Stromal cell of bone marrow (primary cell): Measurements from ENCODE around the gene HLA-DMB.

Experiments
- DNase-seq: peaks from one replicate; pipeline ENCODE4 v3.0.0-alpha.2; 2012; ENCODE audit warnings: low read depth

HLA-DMB gene

DNA sequence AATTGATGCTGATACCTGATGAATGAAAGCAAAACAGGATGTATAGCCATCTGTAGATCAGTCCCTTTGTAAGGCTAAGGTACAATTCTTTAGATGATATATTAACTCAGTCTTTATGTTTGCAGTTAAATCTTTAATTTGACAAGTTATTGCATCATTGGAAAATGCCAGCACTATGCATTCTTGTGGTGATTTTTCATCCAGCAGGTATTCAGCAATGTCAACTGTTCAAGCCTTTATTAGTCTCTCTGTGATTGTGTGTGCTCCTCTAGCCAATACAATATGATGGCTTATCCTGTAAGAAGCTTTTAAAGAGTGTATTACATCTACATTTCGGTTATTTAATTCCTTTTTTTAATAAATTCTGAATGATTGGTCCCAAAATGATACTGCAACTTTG lies 34.3 kb downstream of the HLA-DMB start:
- no peak for DNase-seq

DNA sequence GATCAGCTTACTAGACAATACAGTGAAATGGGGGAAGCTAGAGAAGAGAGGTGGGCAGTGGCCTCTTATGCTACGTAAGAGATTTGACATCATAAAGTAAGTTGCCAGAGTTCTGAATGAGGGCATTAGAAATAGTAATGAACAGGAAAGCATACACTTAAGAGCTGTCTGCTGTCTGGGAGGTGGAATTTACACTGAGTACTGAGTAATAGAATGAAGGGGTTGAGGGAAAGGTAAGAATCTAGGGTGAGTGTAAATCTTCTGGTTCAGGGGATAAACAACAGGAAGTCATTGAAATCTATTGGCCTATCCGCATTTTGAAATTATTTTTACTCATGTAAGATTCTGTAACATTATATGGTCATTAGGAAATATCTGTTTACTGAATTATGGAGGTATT lies 35.8 kb downstream of the HLA-DMB start:
- no peak for DNase-seq

DNA sequence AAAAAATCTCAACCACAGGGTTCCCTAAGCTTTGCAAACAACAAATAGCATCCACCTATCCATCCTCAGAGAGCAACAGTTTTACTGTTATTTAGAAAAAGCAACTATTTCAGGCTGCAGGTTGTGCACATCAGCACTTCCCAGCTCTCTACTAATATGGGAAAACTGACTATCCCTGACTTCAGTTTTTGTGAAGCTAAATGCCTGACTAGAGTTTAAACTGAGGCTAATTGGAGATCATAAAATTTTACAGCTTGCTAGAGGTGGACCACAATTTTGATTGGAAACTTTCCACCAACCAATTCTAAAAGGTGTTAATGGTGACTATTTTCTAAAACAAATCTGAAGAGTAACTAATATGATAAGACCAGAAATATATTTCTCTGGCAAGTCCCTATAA lies 36.9 kb downstream of the HLA-DMB start:
- no peak for DNase-seq

DNA sequence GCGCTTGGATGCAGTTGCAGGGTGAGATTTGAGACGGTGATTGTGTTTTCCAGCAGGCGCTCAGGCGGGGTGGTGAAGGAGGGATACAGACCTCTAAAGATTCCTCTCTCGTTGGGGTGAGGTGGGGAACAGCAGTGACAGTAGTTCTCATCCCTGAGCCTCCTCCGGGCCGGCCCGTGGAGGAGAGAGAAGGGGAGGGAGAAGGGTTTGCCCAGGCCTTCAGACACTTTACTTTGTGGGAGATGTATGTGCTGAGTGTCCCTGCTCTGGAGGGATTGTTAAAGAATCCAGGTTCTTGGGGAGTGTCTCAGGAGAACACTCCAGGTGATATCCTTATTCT lies 45.9 kb downstream of the HLA-DMB start:
- no peak for DNase-seq

DNA sequence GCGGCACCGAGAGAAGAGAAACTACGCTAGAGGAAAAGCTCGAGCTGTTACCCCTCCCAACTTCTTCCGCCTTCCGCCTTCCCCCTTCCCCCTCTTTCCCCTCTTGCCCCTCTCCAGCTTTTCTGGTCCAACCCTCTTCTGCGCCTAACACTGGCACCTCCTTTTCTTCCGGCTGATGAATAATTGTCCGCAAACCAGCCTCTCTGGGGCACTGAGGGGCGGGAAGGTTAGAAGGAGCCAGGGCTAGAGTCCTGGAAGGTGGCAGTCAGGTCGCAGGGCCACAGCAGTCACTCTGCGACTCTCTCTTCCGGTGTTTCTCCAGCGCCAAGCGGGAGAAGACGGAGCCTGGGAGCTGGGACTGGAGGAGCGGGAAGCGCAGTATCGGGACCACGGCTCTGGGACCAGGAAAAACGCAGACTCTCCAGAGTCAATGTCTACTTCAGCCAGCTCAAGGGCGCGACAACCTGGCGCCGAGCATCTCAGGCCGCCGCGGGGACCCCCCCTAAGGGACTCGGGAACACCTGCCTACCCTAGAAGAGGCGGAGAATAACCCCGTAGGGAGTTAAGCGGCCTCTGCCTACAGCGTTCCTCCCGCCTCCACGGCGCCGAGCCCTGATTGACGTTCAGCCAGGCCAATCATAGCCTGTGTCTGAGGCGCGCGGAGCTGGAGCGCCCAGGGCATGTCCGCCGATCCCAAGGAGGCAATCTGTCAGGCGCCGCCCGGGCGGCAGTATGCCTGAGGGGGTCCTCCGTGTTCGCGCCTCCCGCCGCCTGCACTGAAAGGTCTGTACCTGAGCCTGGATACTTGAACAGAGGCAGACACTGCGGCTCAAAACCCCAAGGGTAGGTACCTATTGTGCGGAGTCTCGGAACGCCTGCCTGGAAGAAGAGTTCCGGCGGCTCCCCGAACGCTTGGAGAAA lies 46.5 kb downstream of the HLA-DMB start:
- DNase-seq, result peak; percentile 81

DNA sequence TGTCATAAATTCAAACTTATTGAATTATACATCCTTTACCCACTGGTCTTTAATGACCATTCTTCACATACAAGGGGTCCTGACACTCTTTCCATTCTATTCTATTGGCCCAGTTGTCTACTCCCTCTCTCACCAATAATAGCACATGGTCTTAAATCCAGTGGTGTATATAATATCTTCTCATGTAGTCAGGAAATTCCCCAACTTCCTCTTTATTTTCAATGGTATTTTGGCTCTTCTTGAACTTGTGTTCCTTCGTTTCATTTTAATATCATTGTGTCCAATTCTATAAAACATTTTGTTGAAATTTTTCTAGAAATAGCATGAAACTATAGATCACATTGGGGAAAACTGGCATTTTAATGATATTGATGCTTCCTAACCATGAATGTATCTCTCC lies 50.0 kb downstream of the HLA-DMB start:
- DNase-seq, result no peak

DNA sequence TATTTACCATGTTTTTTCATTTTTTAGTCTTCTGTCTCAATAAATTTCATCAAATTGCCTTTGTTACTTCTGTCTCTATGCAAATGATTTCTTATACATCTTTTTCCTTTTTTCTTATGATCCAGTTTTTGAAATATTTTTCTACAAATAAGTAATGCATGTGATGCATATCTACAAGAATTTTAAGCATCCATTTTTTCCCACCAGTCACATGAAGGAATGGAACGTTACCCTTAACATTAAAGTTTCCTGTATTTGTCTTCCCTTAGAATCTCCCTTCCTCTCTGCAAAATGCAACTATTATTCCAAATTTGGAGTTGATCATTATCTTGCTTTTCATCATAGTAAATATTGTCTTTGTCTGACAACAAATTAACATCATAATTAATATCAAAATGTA lies 51.3 kb downstream of the HLA-DMB start:
- no peak for DNase-seq

DNA sequence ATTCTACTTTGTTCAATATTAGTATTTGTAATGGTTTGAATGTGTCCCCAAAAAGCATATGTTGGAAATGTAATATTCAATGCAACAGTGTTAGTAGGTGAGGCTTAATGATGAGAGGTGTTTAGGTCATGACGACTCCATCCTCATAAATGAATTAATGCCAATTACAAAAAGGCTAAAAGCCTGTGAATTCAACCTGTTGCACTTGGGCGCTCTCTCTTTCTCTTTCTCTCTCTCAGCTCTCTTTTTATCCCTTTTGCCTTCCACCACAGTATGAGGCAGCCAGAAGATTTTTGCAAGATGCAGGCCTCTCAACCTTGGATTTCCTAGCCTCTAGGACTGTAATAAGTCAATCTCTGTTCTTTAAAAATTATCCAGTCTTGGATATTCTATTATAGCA lies 52.3 kb downstream of the HLA-DMB start:
- no peak for DNase-seq

DNA sequence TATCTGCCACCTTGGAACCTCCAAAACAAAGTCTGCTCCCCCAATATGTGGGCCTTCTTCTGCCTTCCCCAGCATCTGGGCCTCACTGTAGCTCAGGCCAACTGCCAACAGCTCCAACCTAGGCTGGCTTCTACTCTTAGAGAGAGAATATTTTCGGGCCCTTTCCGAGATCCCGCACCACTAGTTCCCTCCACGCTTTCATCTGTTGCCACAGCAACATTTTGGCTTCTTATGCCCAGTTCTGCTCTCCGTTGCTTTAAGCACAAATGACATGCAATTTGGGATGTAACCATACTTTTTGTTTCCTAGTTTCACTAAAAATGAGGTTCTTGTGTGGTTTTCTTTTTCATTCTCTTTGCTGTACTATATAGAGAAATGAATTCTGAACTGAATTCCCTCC lies 53.2 kb downstream of the HLA-DMB start:
- no peak for DNase-seq

DNA sequence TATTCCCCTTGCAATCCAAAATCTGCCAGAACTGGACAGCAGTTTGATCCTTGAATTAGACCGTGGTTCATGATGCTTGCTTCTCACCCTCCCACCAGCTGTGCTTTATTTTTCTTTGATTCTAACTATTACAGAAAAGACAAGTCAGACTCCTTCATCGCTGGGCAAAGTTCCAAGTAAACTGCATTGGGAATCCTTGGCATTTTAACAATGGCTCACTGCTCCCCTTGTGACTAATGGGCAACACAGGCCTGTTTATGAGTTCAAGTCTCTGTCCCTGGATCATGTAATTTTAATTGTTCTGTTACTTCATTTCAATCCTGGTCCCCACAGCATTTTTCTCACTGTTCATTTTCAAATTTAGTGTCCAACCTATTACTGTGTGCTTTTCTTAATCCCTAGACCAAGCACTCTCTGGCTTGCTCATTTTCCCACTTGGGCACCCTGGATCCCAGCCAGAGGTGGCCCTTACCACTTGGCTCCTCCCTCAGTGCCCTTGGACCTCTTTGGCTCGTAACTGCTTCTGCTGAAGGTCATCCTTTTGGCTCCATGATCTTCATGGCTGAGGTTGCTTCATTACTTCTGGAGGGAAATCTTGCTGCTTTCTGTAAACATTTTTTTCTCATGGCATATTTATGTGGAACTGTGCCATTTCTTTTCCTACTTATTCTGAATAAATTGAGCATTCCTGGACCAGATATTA lies 54.0 kb downstream of the HLA-DMB start:
- peak; percentile 80 for DNase-seq

DNA sequence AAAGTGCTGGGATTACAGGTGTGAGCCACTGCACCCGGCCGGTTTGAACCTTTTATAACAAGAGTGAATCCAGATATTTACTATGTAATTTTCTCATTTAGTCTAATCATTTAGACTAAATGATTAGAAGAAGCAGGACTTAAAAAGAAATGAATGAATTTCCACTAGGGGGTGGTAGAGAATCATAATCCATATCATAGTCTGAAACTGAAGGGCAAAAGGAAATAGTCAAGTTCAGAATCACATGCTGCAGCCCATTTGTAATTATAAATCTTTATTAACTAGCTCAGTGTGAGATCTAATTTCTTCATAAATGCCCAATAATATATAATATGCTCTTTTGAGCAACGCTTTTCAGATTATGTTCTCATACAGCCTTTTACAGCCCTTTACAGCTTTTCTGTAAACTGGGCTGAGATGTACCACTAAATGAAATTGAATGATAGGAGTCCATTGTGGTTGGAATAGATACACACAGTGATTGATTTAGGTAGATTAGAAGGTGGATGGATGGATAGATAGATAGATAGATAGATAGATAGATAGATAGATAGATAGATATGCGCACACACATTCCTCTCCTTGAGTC lies 55.0 kb downstream of the HLA-DMB start:
- peak; percentile 68 for DNase-seq
